ENCODE measurements around the gene TMPRSS7.

DNA sequence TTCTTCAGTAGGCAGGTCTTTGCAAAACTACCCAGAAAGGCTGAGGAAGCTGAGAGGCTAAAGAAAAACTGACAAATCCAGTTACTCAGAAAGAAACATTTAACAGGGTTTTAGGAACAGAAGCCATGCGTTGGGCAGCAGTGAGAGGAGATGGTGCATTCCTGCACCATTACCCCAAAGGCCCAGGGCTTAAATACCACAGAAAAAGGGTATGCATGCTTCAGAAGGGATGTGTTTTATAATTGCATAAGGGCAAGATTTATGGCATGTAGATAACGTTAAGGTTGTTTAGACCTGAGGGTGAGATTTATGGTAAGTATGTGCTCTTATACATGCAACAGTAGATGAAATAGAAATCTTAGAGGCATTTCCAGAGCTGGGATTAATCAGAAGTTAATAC is 61.6 kb downstream of the TMPRSS7 start:
- TF ChIP-seq CTCF (IDR thresholded peaks at IDR 0.05 in 4 of 5, conservative IDR thresholded peaks at IDR 0.05 in 1 of 5) (no peak), POLR2A (IDR thresholded peaks at IDR 0.05) (no peak)

Measured in gastrocnemius medialis (tissue), 4 donors.